Putamen (tissue), 1 donor: ENCODE measurements around the gene OPA3.
"Not testable (repeated sequence)": the region's sequence is repeated elsewhere in the genome, so short reads cannot be mapped to it uniquely, and the experiment has no call there.

ENCODE experiments used
- DNase-seq: peaks from one replicate; pipeline ENCODE4 v3.0.0-alpha.2; 2016; ENCODE audit warnings: low spot score

OPA3 gene

GRCh38 chr19:45584332-45585157 lies at the start of gene OPA3:
Gene OPA3, minus strand, starts transcription at chr19:45584802. Its CDS starts 38 bp downstream, at chr19:45584764.
- DNase-seq: peak; percentile 100

GRCh38 chr19:45632468-45633196 lies 48.0 kb upstream of the OPA3 start:
- DNase-seq: no peak

- no peak for DNase-seq
These were observed 45.9 kb upstream of the OPA3 start for GRCh38 chr19:45630463-45630862.

- DNase-seq: no peak
These were observed 45.1 kb upstream of the OPA3 start for GRCh38 chr19:45629704-45630103.

GRCh38 chr19:45628219-45628618 lies 43.6 kb upstream of the OPA3 start:
- DNase-seq: not testable (repeated sequence)

GRCh38 chr19:45623984-45624383 lies 39.4 kb upstream of the OPA3 start:
- no peak for DNase-seq

GRCh38 chr19:45621976-45622503 lies 37.4 kb upstream of the OPA3 start:
- no peak for DNase-seq

- no peak for DNase-seq
These were observed 36.8 kb upstream of the OPA3 start for GRCh38 chr19:45621389-45621788.

GRCh38 chr19:45616704-45617017 lies 32.1 kb upstream of the OPA3 start:
- DNase-seq: no peak

- no peak for DNase-seq
These were observed 31.4 kb upstream of the OPA3 start for GRCh38 chr19:45615795-45616703.

GRCh38 chr19:45615056-45615455 lies 30.5 kb upstream of the OPA3 start:
- not testable (repeated sequence) for DNase-seq

- DNase-seq: peak; percentile 24
These were observed 29.5 kb upstream of the OPA3 start for GRCh38 chr19:45613926-45614725.

GRCh38 chr19:45608948-45609347 lies 24.3 kb upstream of the OPA3 start:
- DNase-seq: no peak

GRCh38 chr19:45607071-45608029 lies 22.7 kb upstream of the OPA3 start:
- peak; percentile 52 for DNase-seq

- DNase-seq: no peak
These were observed 17.1 kb upstream of the OPA3 start, which contains the start of gene GPR4 for GRCh38 chr19:45601524-45602374. Gene GPR4, minus strand, starts transcription at chr19:45602212. Its CDS starts 10,346 bp downstream, at chr19:45591866.

- no peak for DNase-seq
These were observed 16.5 kb upstream of the OPA3 start for GRCh38 chr19:45601115-45601514.

- DNase-seq: no peak
These were observed 15.8 kb upstream of the OPA3 start for GRCh38 chr19:45600340-45600885.

- no peak for DNase-seq
These were observed 14.7 kb upstream of the OPA3 start for GRCh38 chr19:45599286-45599685.
